Ovary (tissue), 10 donors: Measurements from ENCODE around the gene IL21R. TPM values are rescaled to one million over a fixed set of nuclear protein-coding genes. Genes with fewer than 3 reads are reported as not detected.

Experiments used
- DNase-seq, 5 donors: peaks; one replicate each; pipeline ENCODE4 v3.0.0-alpha.2; 2019 to 2020
- H3K27ac ChIP-seq, 2 donors: fragments of 200-600 bp; one replicate each; pipeline versions ENCODE4 v1.5.1 to v1.8.0; 2019 to 2022
- H3K27me3 ChIP-seq: fragments of 200-600 bp; one replicate; pipeline ENCODE4 v1.8.0; 2022
- H3K36me3 ChIP-seq: fragments of 200-600 bp; sonication (generic); one replicate; pipeline ENCODE4 v1.5.1; 2019
- H3K4me1 ChIP-seq: one replicate; pipeline ENCODE4 v1.8.1; 2013; ENCODE audit warnings: mild to moderate bottlenecking, moderate library complexity; ENCODE audit not compliant: insufficient read depth
- H3K4me3 ChIP-seq: fragments of 200-600 bp; sonication (generic); one replicate; pipeline ENCODE4 v1.5.1; 2017
- H3K9me3 ChIP-seq, 2 donors: fragments of 200-600 bp in 1 of 2; sonication (generic) in 1 of 2; one replicate each; pipeline versions ENCODE4 v1.5.1 to v1.8.1; 2013 to 2019; ENCODE audit warnings: mild to moderate bottlenecking in 1 of 2, moderate library complexity in 1 of 2
- CTCF ChIP-seq, 3 donors: fragments of 450-650 bp in 2 of 3; fragments of 200-600 bp in 1 of 3; IDR thresholded peaks; one replicate each; pipeline versions ENCODE4 v1.5.1 to v1.8.0; 2016 to 2022; ENCODE audit warnings: antibody characterized with exemption in 3 of 3, mild to moderate bottlenecking in 1 of 3
- EP300 ChIP-seq: sonication (generic); formaldehyde crosslinking; IDR thresholded peaks from one replicate; pipeline ENCODE4 v1.6.1; 2017; ENCODE audit warnings: antibody characterized with exemption
- POLR2A ChIP-seq: fragments of 450-650 bp; IDR thresholded peaks from one replicate; pipeline ENCODE4 v1.6.1; 2017; ENCODE audit warnings: antibody characterized with exemption, mild to moderate bottlenecking, moderate library complexity
- WGBS, 3 donors: extraction: QIAGEN DNeasy Blood & Tissue Kit in 1 of 3; methylation state at CpG; one replicate each; pipeline versions ENCODE4 v1.1.5 to v1.1.7; 2013 to 2017; 5-methylcytosine and 5-hydroxymethylcytosine counted together
- intact Hi-C, 4 donors: fragments of 100-400 bp; cut with DNase I; formaldehyde crosslinking; loops; one replicate each; pipeline versions ENCODE4 v1.11.0 to v1.15.1; 2022 to 2023
- long read RNA-seq, 3 donors: library from polyadenylated mRNA in 2 of 3; unstranded in 2 of 3; transcript quantifications; one replicate each; pipeline ENCODE4 v2.0.0 and lab custom pipeline, GENCODE V29; 2021 to 2026
- polyA plus RNA-seq, 2 donors: library from polyadenylated mRNA; stranded (reverse); fragments of 200-250 nt in 1 of 2; fragments of 350-450 nt in 1 of 2; fragmentation: Illumina TruSeq in 1 of 2; extraction: RNeasy Lipid Tissue Mini Kit (QIAGEN cat#74804) in 1 of 2; gene quantifications; one replicate each; pipeline ENCODE4 v1.2.3, GENCODE V29; 2013 to 2014
- total RNA-seq, 7 donors: library from RNA; depleted of rRNA in 2 of 7; stranded (reverse); fragments of >200 nt in 2 of 7; fragmentation: NEBNext Ultra II Directional in 3 of 7; extraction: Animal tissue kit (Norgen Biotek cat#: 25700) in 3 of 7; gene quantifications; one replicate each; pipeline versions ENCODE4 v1.1.0 to v1.2.4, GENCODE V29; 2016 to 2023
- donor health status: DM: no; HTN: no; CAD: no; lungs with moderate emphysema.
- donor health status: DM: no; HTN: no; CAD: no.
- donor health status: Bipolar disorder and iron deficiency.
- donor health status: DM: yes; HTN: yes; CAD: no.
- donor health status: DM: no; HTN: no; CAD: no.
- donor health status: DM: yes; HTN: yes; CAD: no.

Gene IL21R
- total RNA-seq (under 1 TPM in 5 of 7 donors, not detected in 2; 0.05 to 0.45 (median 0.23) TPM), polyA plus RNA-seq (under 1 TPM; 0.01 to 1.00 TPM)
- long read RNA-seq, donor 1 = 0 reads
- long read RNA-seq, donor 2 = 0 reads
- long read RNA-seq, donor 3 = 0 reads

- Histone ChIP-seq H3K27ac (no peak within 1 kb of the TSS), H3K4me1 (no peaks in the 10 kb centered on the region), H3K9me3 (no peaks in the 10 kb centered on the region), H3K27me3 (no peaks in the 10 kb centered on the region), H3K36me3 (no peaks in the 10 kb centered on the region), H3K4me3 (no peak within 1 kb of the TSS)
- intact Hi-C loops = no loop called here
- peak in 1 of 5 donors; percentile 18 for DNase-seq
- TF ChIP-seq EP300 = no peak
- no peak for TF ChIP-seq CTCF (IDR thresholded peaks at IDR 0.05)
- TF ChIP-seq POLR2A = no peak
- WGBS, 3 donors = 13 to 18% (median 17%) methylated on average over 21 to 23 of the region's 23 CpGs
Observed at GRCh38 chr16:27401768-27402568, at the start of gene IL21R. Gene IL21R, plus strand, starts transcription at chr16:27402174. Its CDS starts 27,898 bp downstream, at chr16:27430072.

- H3K9me3 ChIP-seq = no peaks in the 10 kb centered on the region
- no peak overlapping the region for H3K27ac ChIP-seq
- WGBS, 3 donors = 91 to 97% (median 95%) methylated on average over 4 of the region's 4 CpGs
- H3K4me3 ChIP-seq = no peak overlapping the region
- intact Hi-C loops = no loop called here
- no peaks in the 10 kb centered on the region for H3K4me1 ChIP-seq
- DNase-seq = no peak
- H3K36me3 ChIP-seq = no peaks in the 10 kb centered on the region
- H3K27me3 ChIP-seq = no peaks in the 10 kb centered on the region
- TF ChIP-seq EP300 (no peak), POLR2A (no peak), CTCF (IDR thresholded peaks at IDR 0.05) (no peak)
Observed at GRCh38 chr16:27353853-27354252, 48.1 kb upstream of the IL21R start.

- no peaks in the 10 kb centered on the region for H3K36me3 ChIP-seq
- no peak for TF ChIP-seq EP300
- TF ChIP-seq POLR2A = no peak
- TF ChIP-seq CTCF (IDR thresholded peaks at IDR 0.05) = no peak
- no peaks in the 10 kb centered on the region for H3K27me3 ChIP-seq
- DNase-seq = no peak
- 78 to 82% (median 82%) methylated on average over 12 of the region's 12 CpGs for WGBS, 3 donors
- intact Hi-C loops = no loop called here
- H3K4me3 ChIP-seq = no peak overlapping the region
- H3K27ac ChIP-seq = no peak overlapping the region
- no peaks in the 10 kb centered on the region for H3K4me1 ChIP-seq
- no peaks in the 10 kb centered on the region for H3K9me3 ChIP-seq
Observed at GRCh38 chr16:27355610-27356009, 46.4 kb upstream of the IL21R start.

- TF ChIP-seq EP300 (no peak), CTCF (IDR thresholded peaks at IDR 0.05) (no peak), POLR2A (no peak)
- H3K27me3 ChIP-seq = no peaks in the 10 kb centered on the region
- no peak for DNase-seq
- no peaks in the 10 kb centered on the region for H3K4me1 ChIP-seq
- H3K4me3 ChIP-seq = no peak overlapping the region
- WGBS, 3 donors = 89 to 95% (median 94%) methylated on average over 4 of the region's 4 CpGs
- H3K9me3 ChIP-seq = no peaks in the 10 kb centered on the region
- intact Hi-C loops = no loop called here
- no peak overlapping the region for H3K27ac ChIP-seq
- no peaks in the 10 kb centered on the region for H3K36me3 ChIP-seq
Observed at GRCh38 chr16:27356794-27357193, 45.2 kb upstream of the IL21R start.
